H9 (cell line): Measurements from ENCODE around the gene FAM114A1. TPM values are rescaled to one million over a fixed set of nuclear protein-coding genes. Genes with fewer than 3 reads are reported as not detected.

Experiments used
- DNase-seq: peaks from one replicate; pipeline ENCODE4 v3.0.0-alpha.2; 2017
- H2AFZ ChIP-seq: one replicate; pipeline ENCODE4 v1.6.1; 2013; ENCODE audit warnings: mild to moderate bottlenecking, low read length, control low read depth, moderate library complexity
- H2AK5ac ChIP-seq: 2 replicates; pipeline ENCODE4 v1.6.1; 2013; ENCODE audit warnings: low read length, control low read depth, mixed read lengths; ENCODE audit not compliant: insufficient read length
- H2BK120ac ChIP-seq: one replicate; pipeline ENCODE4 v1.6.1; 2013; ENCODE audit warnings: low read depth, mild to moderate bottlenecking, low read length, control low read depth, inconsistent platforms; ENCODE audit not compliant: poor library complexity, severe bottlenecking
- H2BK12ac ChIP-seq: 2 replicates; pipeline ENCODE4 v1.6.1; 2013; ENCODE audit warnings: low read length, control low read depth, mixed read lengths, low read depth; ENCODE audit not compliant: insufficient read length
- H2BK15ac ChIP-seq: 2 replicates; pipeline ENCODE4 v1.6.1; 2013; ENCODE audit warnings: low read depth, low read length, control low read depth
- H2BK20ac ChIP-seq: one replicate; pipeline ENCODE4 v1.6.1; 2013; ENCODE audit warnings: low read depth, mild to moderate bottlenecking, low read length, control low read depth, inconsistent platforms; ENCODE audit not compliant: poor library complexity, severe bottlenecking
- H2BK5ac ChIP-seq: 2 replicates; pipeline ENCODE4 v1.6.1; 2013; ENCODE audit warnings: low read length, control low read depth, mixed read lengths; ENCODE audit not compliant: insufficient read length
- H3K14ac ChIP-seq: 2 replicates; pipeline ENCODE4 v1.6.1; 2013; ENCODE audit warnings: low read length, control low read depth; ENCODE audit not compliant: insufficient read depth
- H3K18ac ChIP-seq: 2 replicates; pipeline ENCODE4 v1.6.1; 2013; ENCODE audit warnings: low read depth, mild to moderate bottlenecking, mixed read lengths, low read length, control low read depth; ENCODE audit not compliant: insufficient read length
- H3K23ac ChIP-seq: 2 replicates; pipeline ENCODE4 v1.6.1; 2013; ENCODE audit warnings: low read length, control low read depth, mixed read lengths, low read depth; ENCODE audit not compliant: insufficient read length
- H3K23me2 ChIP-seq: 2 replicates; pipeline ENCODE4 v1.6.1; 2013; ENCODE audit warnings: low read depth, mild to moderate bottlenecking, mixed read lengths, low read length, control low read depth; ENCODE audit not compliant: insufficient read length, poor library complexity, severe bottlenecking
- H3K27ac ChIP-seq: 2 replicates; pipeline ENCODE4 v1.5.1; 2013; ENCODE audit warnings: low read length, control low read depth, mixed read lengths, low read depth; ENCODE audit not compliant: insufficient read length
- H3K27me3 ChIP-seq: 2 replicates; pipeline ENCODE4 v1.6.1; 2013; ENCODE audit warnings: low read length, control low read depth, inconsistent platforms; ENCODE audit not compliant: insufficient read depth
- H3K4ac ChIP-seq: 2 replicates; pipeline ENCODE4 v1.6.1; 2013; ENCODE audit warnings: low read depth, mild to moderate bottlenecking, control low read depth, inconsistent platforms, low read length, moderate library complexity
- H3K4me1 ChIP-seq: 2 replicates; pipeline ENCODE4 v1.6.1; 2013; ENCODE audit warnings: low read length, control low read depth, inconsistent platforms; ENCODE audit not compliant: insufficient read depth
- H3K4me2 ChIP-seq: 2 replicates; pipeline ENCODE4 v1.6.1; 2013; ENCODE audit warnings: low read length, control low read depth, mixed read lengths; ENCODE audit not compliant: insufficient read length, insufficient read depth
- H3K56ac ChIP-seq: 2 replicates; pipeline ENCODE4 v1.6.1; 2013; ENCODE audit warnings: low read depth, mild to moderate bottlenecking, mixed read lengths, low read length, control low read depth; ENCODE audit not compliant: insufficient read length
- H3K79me1 ChIP-seq: 2 replicates; pipeline ENCODE4 v1.6.1; 2013; ENCODE audit warnings: low read depth, mild to moderate bottlenecking, moderate library complexity, low read length, control low read depth, inconsistent platforms; ENCODE audit not compliant: insufficient read depth, poor library complexity, severe bottlenecking
- H3K79me2 ChIP-seq: 2 replicates; pipeline ENCODE4 v1.6.1; 2013; ENCODE audit warnings: low read length, control low read depth, inconsistent platforms; ENCODE audit not compliant: insufficient read depth
- H3K9ac ChIP-seq: 2 replicates; pipeline ENCODE4 v1.6.1; 2013; ENCODE audit warnings: low read length, control low read depth, mixed read lengths; ENCODE audit not compliant: insufficient read length; ENCODE audit errors: extremely low read depth
- H3K9me3 ChIP-seq: one replicate; pipeline ENCODE4 v1.6.1; 2013; ENCODE audit warnings: low read depth, low read length, inconsistent platforms; ENCODE audit not compliant: control insufficient read depth
- H3T11ph ChIP-seq: one replicate; pipeline ENCODE4 v1.6.1; 2013; ENCODE audit warnings: mild to moderate bottlenecking, low read length, control low read depth, inconsistent platforms
- H4K20me1 ChIP-seq: one replicate; pipeline ENCODE4 v1.6.1; 2013; ENCODE audit not compliant: control insufficient read depth, insufficient read length, insufficient read depth
- H4K5ac ChIP-seq: 2 replicates; pipeline ENCODE4 v1.6.1; 2013; ENCODE audit warnings: low read depth, mild to moderate bottlenecking, mixed read lengths, low read length, control low read depth; ENCODE audit not compliant: insufficient read length
- H4K8ac ChIP-seq: replicated peaks from 2 replicates; pipeline ENCODE4 v1.6.1; 2013; ENCODE audit warnings: low read length, control low read depth, mixed read lengths, low read depth; ENCODE audit not compliant: insufficient read length
- H4K91ac ChIP-seq: 2 replicates; pipeline ENCODE4 v1.6.1; 2013; ENCODE audit warnings: low read depth, mild to moderate bottlenecking, moderate library complexity, mixed read lengths, low read length, control low read depth; ENCODE audit not compliant: insufficient read length
- H3K27ac Mint-ChIP-seq, 3 experiments: 2 replicates in 2 of 3; 3 replicates in 1 of 3; pipeline ENCODE4 v1.8.0; 2020 to 2021; ENCODE audit warnings: mixed read lengths in 3 of 3, mild to moderate bottlenecking in 1 of 3, moderate library complexity in 1 of 3
- H3K27me3 Mint-ChIP-seq: 2 replicates; pipeline ENCODE4 v1.8.0; 2021; ENCODE audit warnings: low read depth, mild to moderate bottlenecking, moderate library complexity, mixed read lengths
- H3K36me3 Mint-ChIP-seq, 3 experiments: 2 replicates in 2 of 3; 3 replicates in 1 of 3; pipeline ENCODE4 v1.8.0; 2020 to 2021; ENCODE audit warnings: low read depth in 3 of 3, mixed read lengths in 3 of 3; ENCODE audit not compliant: insufficient read depth in 1 of 3
- H3K4me1 Mint-ChIP-seq, 2 experiments: 2 replicates each; pipeline ENCODE4 v1.8.0; 2020; ENCODE audit warnings: mixed read lengths in 2 of 2
- H3K4me3 Mint-ChIP-seq, 2 experiments: 2 replicates in 1 of 2; 3 replicates in 1 of 2; pipeline ENCODE4 v1.8.0; 2020 to 2021; ENCODE audit warnings: mild to moderate bottlenecking in 2 of 2, mixed read lengths in 2 of 2, moderate library complexity in 1 of 2
- H3K9me3 Mint-ChIP-seq, 2 experiments: 2 replicates in 1 of 2; 3 replicates in 1 of 2; pipeline ENCODE4 v1.8.0; 2020; ENCODE audit warnings: mild to moderate bottlenecking in 2 of 2, mixed read lengths in 2 of 2, moderate library complexity in 1 of 2
- WGBS: extraction: QIAGEN DNeasy Blood & Tissue Kit; methylation state at CpG from one replicate; pipeline ENCODE4 v1.1.7; 2013; ENCODE audit warnings: missing lambda C conversion rate, low lambda C conversion rate, mixed read lengths; ENCODE audit not compliant: insufficient read length; ENCODE audit errors: extremely low coverage; 5-methylcytosine and 5-hydroxymethylcytosine counted together
- microRNA-seq: library from miRNA; unstranded; fragments of <30 nt; microRNA quantifications from one replicate; pipeline ENCODE4, GENCODE V29; 2020; ENCODE audit warnings: borderline microRNAs expressed
- total RNA-seq: library from RNA; stranded (reverse); gene quantifications from 2 replicates; pipeline ENCODE4 v1.2.1, GENCODE V29; 2021
- TF ChIP-seq, protein P1 (sequence below): fragments of 200-600 bp; sonication (generic); conservative IDR thresholded peaks from 3 replicates; pipeline ENCODE4 v1.8.0; 2021; ENCODE audit warnings: antibody characterized with exemption, mild to moderate bottlenecking

The FAM114A1 gene
- total RNA-seq, 1 experiment from 2014 or later: 9.9 TPM

DNA sequence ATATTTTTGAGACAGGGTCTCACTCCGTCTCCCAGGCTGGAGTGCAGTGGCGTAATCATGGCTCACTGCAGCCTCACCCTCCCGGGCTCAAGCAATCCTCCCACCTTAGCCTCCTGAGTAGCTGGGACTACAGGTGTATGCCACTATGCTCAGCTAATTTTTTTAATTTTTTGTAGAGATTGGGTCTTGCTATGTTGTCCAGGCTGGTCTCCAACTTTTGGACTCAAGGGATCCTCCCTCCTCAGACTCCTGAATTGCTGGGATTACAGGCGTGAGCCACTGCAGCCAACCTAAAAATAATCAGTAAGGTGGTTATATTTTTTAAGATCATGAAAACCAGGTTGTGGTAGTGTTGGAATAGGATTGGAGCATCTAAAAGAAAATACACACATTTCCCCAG is 126.5 kb downstream of the FAM114A1 start:
- H3K4me1 Mint-ChIP-seq: no peaks in the 10 kb centered on the region
- TF ChIP-seq, protein P1, sequence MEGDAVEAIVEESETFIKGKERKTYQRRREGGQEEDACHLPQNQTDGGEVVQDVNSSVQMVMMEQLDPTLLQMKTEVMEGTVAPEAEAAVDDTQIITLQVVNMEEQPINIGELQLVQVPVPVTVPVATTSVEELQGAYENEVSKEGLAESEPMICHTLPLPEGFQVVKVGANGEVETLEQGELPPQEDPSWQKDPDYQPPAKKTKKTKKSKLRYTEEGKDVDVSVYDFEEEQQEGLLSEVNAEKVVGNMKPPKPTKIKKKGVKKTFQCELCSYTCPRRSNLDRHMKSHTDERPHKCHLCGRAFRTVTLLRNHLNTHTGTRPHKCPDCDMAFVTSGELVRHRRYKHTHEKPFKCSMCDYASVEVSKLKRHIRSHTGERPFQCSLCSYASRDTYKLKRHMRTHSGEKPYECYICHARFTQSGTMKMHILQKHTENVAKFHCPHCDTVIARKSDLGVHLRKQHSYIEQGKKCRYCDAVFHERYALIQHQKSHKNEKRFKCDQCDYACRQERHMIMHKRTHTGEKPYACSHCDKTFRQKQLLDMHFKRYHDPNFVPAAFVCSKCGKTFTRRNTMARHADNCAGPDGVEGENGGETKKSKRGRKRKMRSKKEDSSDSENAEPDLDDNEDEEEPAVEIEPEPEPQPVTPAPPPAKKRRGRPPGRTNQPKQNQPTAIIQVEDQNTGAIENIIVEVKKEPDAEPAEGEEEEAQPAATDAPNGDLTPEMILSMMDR: no peak
- no peak overlapping the region for H3K23ac ChIP-seq
- no peak overlapping the region for H2BK120ac ChIP-seq
- H4K5ac ChIP-seq: no peak overlapping the region
- no peak overlapping the region for H3K14ac ChIP-seq
- H2AFZ ChIP-seq: no peak overlapping the region
- no peak overlapping the region for H4K91ac ChIP-seq
- no peak overlapping the region for H4K8ac ChIP-seq
- H3K4ac ChIP-seq: no peak overlapping the region
- H3K27me3 Mint-ChIP-seq: no peaks in the 10 kb centered on the region
- no peak overlapping the region for H3K9ac ChIP-seq
- H3K9me3 ChIP-seq: no peaks in the 10 kb centered on the region
- H3K23me2 ChIP-seq: no peaks in the 10 kb centered on the region
- no peak overlapping the region for H3K4me3 Mint-ChIP-seq
- no peak overlapping the region for H3K27ac Mint-ChIP-seq
- H3K9me3 Mint-ChIP-seq: no peaks in the 10 kb centered on the region
- H3K79me1 ChIP-seq: no peaks in the 10 kb centered on the region
- H3K36me3 Mint-ChIP-seq: no peaks in the 10 kb centered on the region
- no peaks in the 10 kb centered on the region for H3K79me2 ChIP-seq
- H2BK20ac ChIP-seq: no peak overlapping the region
- no peak overlapping the region for H3K56ac ChIP-seq
- H2AK5ac ChIP-seq: no peak overlapping the region
- H3T11ph ChIP-seq: no peak overlapping the region
- H2BK15ac ChIP-seq: no peak overlapping the region
- no peaks in the 10 kb centered on the region for H4K20me1 ChIP-seq
- H3K4me1 ChIP-seq: no peaks in the 10 kb centered on the region
- WGBS: no CpG with 5 or more reads among the region's 4 CpGs
- no peak overlapping the region for H3K4me2 ChIP-seq
- H3K27ac ChIP-seq: no peak overlapping the region
- H3K18ac ChIP-seq: no peak overlapping the region
- H2BK12ac ChIP-seq: no peak overlapping the region
- no peak for DNase-seq
- no peak overlapping the region for H2BK5ac ChIP-seq
- no peaks in the 10 kb centered on the region for H3K27me3 ChIP-seq

Small RNA genes lying within 50 kb of the gene (microRNA-seq; reads per million reads assigned to microRNA genes)
- gene MIR574: 8.6 reads per million, percentile 43 among the genes with 10 or more reads in this experiment

Other genes with a start within 250 kb of the FAM114A1 start
- 26.2 and 29.0 TPM in 2 replicates for gene KLF3, start 203.6 kb upstream of the FAM114A1 start, total RNA-seq
- not detected in 2 replicates for gene TLR10, start 84.8 kb upstream of the FAM114A1 start, total RNA-seq
- not detected in 2 replicates for gene TLR1, start 63.0 kb upstream of the FAM114A1 start, total RNA-seq
- 0.07 and 0.11 TPM in 2 replicates for gene TLR6, start 11.0 kb upstream of the FAM114A1 start, total RNA-seq
- gene TMEM156, start 164.6 kb downstream of the FAM114A1 start, total RNA-seq: not detected in 2 replicates
- 16.0 and 16.8 TPM in 2 replicates for gene KLHL5, start 194.4 kb downstream of the FAM114A1 start, total RNA-seq